ENCODE data around the gene FGF3.

DNA sequence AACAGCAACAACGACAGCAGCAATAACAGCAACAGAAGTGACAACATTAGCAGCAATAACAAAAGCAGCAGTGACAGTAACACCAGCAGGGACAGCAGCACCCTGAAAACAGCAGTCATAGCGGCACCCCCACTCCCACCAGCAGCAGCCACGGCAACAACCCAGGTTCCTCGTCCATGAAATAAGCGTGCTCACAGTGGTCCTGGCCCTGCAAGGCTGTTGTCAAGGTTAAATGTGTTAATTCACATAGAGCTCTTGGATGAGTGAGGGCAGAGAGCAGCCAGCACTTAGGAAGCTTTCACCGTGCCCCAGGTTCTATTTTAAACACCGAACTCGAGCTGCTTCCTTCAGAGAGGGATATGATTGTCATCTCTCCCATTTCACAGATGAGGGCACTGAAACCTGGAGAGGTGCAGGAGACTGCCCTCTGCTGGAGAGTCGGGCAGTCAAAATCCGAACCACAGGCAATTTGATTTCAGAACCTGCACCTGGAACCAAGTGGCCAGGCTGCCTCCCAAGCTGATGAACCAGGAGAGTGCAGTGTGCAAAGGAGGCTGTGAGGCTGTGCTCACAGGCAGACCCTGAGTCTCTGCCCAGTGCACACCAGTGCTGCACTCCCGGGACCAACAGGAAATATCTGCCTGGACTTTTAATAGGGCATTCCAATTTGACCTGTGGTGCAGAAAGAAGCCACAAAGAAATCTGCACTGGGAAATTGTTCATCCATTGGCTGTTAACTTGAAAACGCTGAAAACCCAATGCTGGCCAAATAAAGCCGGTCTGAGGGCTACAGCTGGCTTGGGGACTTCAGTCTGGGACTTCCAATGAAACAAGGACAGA is 22.9 kb upstream of the FGF3 start:
- peak in 4 of 6 experiments; percentile 24 to 54 (median 38) for TF ChIP-seq CTCF (IDR thresholded peaks at IDR 0.05)
- TF ChIP-seq POLR2A (IDR thresholded peaks at IDR 0.05), result no peak

Measured in Peyer's patch (tissue), 4 donors.